Esophagus (tissue), 2 donors: ENCODE results near the gene SCFD1. TPM values are rescaled to one million over a fixed set of nuclear protein-coding genes. Genes with fewer than 3 reads are reported as not detected.

ENCODE experiments used
- polyA plus RNA-seq, 2 donors: library from polyadenylated mRNA; stranded (reverse); fragments of 200-250 nt; gene quantifications; one replicate each; pipeline ENCODE4 v1.2.3, GENCODE V29; 2013
- donor health status: healthy with polysubstance abuse.
- donor health status: Bipolar disorder and iron deficiency.

SCFD1 gene
- polyA plus RNA-seq, 2 donors: 41.5 to 84.4 TPM

Other genes starting within 250 kb of the SCFD1 start
- gene G2E3, start 63.2 kb upstream of the SCFD1 start, polyA plus RNA-seq: 1 to 10 TPM; 3.2 to 3.4 TPM